Sciatic nerve (tissue), 2 donors: ENCODE measurements around the gene CELA2A. TPM values are rescaled to one million over a fixed set of nuclear protein-coding genes. Genes with fewer than 3 reads are reported as not detected.
A peak's percentile ranks its signal among the peaks of the same experiment; 100 is the strongest.
"Not testable (repeated sequence)": the region's sequence is repeated elsewhere in the genome, so short reads cannot be mapped to it uniquely, and the experiment has no call there.

Experiments used
- ATAC-seq: fragments of 200-7000 bp; cut with Tn5 transposase; one replicate; pipeline ENCODE4 v1.9.1; 2020; ENCODE audit warnings: mild to moderate bottlenecking, moderate library complexity
- DNase-seq: peaks from one replicate; pipeline ENCODE4 v3.0.0-alpha.2; 2020; ENCODE audit warnings: low spot score
- intact Hi-C: fragments of 100-400 bp; cut with DNase I; formaldehyde crosslinking; loops from one replicate; pipeline ENCODE4 v1.14.2; 2022
- total RNA-seq: library from RNA; stranded (reverse); fragmentation: NEBNext Ultra II Directional; extraction: Animal tissue kit (Norgen Biotek cat#: 25700); gene quantifications from one replicate; pipeline ENCODE4 v1.2.1, GENCODE V29; 2021
- donor health status: DM: no; HTN: no; CAD: no.
- donor health status: DM: no; HTN: no; CAD: no.

Gene CELA2A
- total RNA-seq, 1 donor from 2014 or later = 0.94 TPM

GRCh38 chr1:15423355-15424077 is 33.0 kb upstream of the CELA2A start:
- intact Hi-C loops = no loop called here
- DNase-seq (no peak), ATAC-seq (no peak)

GRCh38 chr1:15424146-15424667 is 32.3 kb upstream of the CELA2A start:
- intact Hi-C loops = no loop called here
- ATAC-seq (no peak), DNase-seq (no peak)

- intact Hi-C loops = no loop called here
- ATAC-seq (no peak), DNase-seq (no peak)
These were observed 31.6 kb upstream of the CELA2A start for GRCh38 chr1:15424981-15425380.

- intact Hi-C loops = no loop called here
- DNase-seq (no peak), ATAC-seq (no peak)
These were observed 31.0 kb upstream of the CELA2A start for GRCh38 chr1:15425521-15425920.

GRCh38 chr1:15425958-15426357 is 30.6 kb upstream of the CELA2A start:
- intact Hi-C loops = no loop called here
- no peak for DNase-seq
- no peak for ATAC-seq

- peak; percentile 78 for ATAC-seq
- intact Hi-C loops = no loop called here
- DNase-seq = peak; percentile 72
These were observed 29.8 kb upstream of the CELA2A start for GRCh38 chr1:15426492-15427279.

- intact Hi-C loops = no loop called here
- DNase-seq (no peak), ATAC-seq (peak; percentile 11)
These were observed 29.3 kb upstream of the CELA2A start for GRCh38 chr1:15427280-15427666.

GRCh38 chr1:15428252-15428651 is 28.3 kb upstream of the CELA2A start:
- intact Hi-C loops, ATAC-seq, DNase-seq: not testable (repeated sequence)

- ATAC-seq = no peak
- no peak for DNase-seq
- intact Hi-C loops = no loop called here
These were observed 27.6 kb upstream of the CELA2A start for GRCh38 chr1:15428815-15429435.

GRCh38 chr1:15429701-15430149 is 26.8 kb upstream of the CELA2A start:
- ATAC-seq (no peak), DNase-seq (no peak)
- intact Hi-C loops = loop anchor here (5.0 kb wide), 1 partner anchor 107 kb away; no protein-coding TSS in a partner anchor

- ATAC-seq (peak; percentile 60), DNase-seq (peak; percentile 87)
- intact Hi-C loops = loop anchor here (5.0 kb wide), 1 partner anchor 109 kb away; no protein-coding TSS in a partner anchor
These were observed 25.6 kb upstream of the CELA2A start for GRCh38 chr1:15430787-15431570.

- intact Hi-C loops = loop anchor here (5.0 kb wide), 1 partner anchor 109 kb away; no protein-coding TSS in a partner anchor
- ATAC-seq = no peak
These were observed 25.0 kb upstream of the CELA2A start for GRCh38 chr1:15431571-15431948.

GRCh38 chr1:15432324-15432723 is 24.2 kb upstream of the CELA2A start:
- intact Hi-C loops = loop anchor here (5.0 kb wide), 1 partner anchor 110 kb away; no protein-coding TSS in a partner anchor
- ATAC-seq (no peak), DNase-seq (no peak)

More at GRCh38 chr1:15431571-15431948, 25.0 kb upstream of the CELA2A start:
- DNase-seq = no peak

GRCh38 chr1:15433471-15433870 is 23.1 kb upstream of the CELA2A start:
- DNase-seq (no peak), ATAC-seq (no peak)
- intact Hi-C loops = loop anchor here (5.0 kb wide), 1 partner anchor 111 kb away; no protein-coding TSS in a partner anchor

GRCh38 chr1:15434739-15435138 is 21.8 kb upstream of the CELA2A start:
- intact Hi-C loops = loop anchor here (5.0 kb wide), 1 partner anchor 112 kb away; no protein-coding TSS in a partner anchor
- ATAC-seq = peak; percentile 14
- DNase-seq = not testable (repeated sequence)

- no peak for DNase-seq
- ATAC-seq = no peak
- intact Hi-C loops = no loop called here
These were observed 21.1 kb upstream of the CELA2A start for GRCh38 chr1:15435239-15436077.

- intact Hi-C loops = no loop called here
- ATAC-seq = no peak
- no peak for DNase-seq
These were observed 19.6 kb upstream of the CELA2A start for GRCh38 chr1:15436881-15437442.
